Nephron (organoid): Measurements from ENCODE around the gene CD47.

ENCODE experiments used
- H3K27ac Mint-ChIP-seq, 3 experiments: 2 replicates each; pipeline ENCODE4 v1.8.0; 2020; ENCODE audit warnings: mixed read lengths in 3 of 3, mild to moderate bottlenecking in 2 of 3, moderate library complexity in 1 of 3
- H3K27me3 Mint-ChIP-seq: 2 replicates; pipeline ENCODE4 v1.8.0; 2021; ENCODE audit warnings: low read depth, mild to moderate bottlenecking, moderate library complexity, mixed read lengths
- H3K36me3 Mint-ChIP-seq: 2 replicates; pipeline ENCODE4 v1.8.0; 2020; ENCODE audit warnings: low read depth, mixed read lengths
- H3K4me1 Mint-ChIP-seq: 2 replicates; pipeline ENCODE4 v1.8.0; 2020; ENCODE audit warnings: mixed read lengths
- H3K4me3 Mint-ChIP-seq, 3 experiments: 2 replicates each; pipeline ENCODE4 v1.8.0; 2020; ENCODE audit warnings: mild to moderate bottlenecking in 3 of 3, mixed read lengths in 3 of 3, moderate library complexity in 2 of 3
- H3K9me3 Mint-ChIP-seq: 2 replicates; pipeline ENCODE4 v1.8.0; 2020; ENCODE audit warnings: mixed read lengths
- TF ChIP-seq, protein P1 (sequence below), 3 experiments: fragments of 200-600 bp; sonication (generic); IDR thresholded peaks; one replicate each; pipeline ENCODE4 v1.5.0; 2021; ENCODE audit warnings: antibody characterized with exemption in 3 of 3; ENCODE audit not compliant: unreplicated experiment in 3 of 3

CD47 gene

DNA sequence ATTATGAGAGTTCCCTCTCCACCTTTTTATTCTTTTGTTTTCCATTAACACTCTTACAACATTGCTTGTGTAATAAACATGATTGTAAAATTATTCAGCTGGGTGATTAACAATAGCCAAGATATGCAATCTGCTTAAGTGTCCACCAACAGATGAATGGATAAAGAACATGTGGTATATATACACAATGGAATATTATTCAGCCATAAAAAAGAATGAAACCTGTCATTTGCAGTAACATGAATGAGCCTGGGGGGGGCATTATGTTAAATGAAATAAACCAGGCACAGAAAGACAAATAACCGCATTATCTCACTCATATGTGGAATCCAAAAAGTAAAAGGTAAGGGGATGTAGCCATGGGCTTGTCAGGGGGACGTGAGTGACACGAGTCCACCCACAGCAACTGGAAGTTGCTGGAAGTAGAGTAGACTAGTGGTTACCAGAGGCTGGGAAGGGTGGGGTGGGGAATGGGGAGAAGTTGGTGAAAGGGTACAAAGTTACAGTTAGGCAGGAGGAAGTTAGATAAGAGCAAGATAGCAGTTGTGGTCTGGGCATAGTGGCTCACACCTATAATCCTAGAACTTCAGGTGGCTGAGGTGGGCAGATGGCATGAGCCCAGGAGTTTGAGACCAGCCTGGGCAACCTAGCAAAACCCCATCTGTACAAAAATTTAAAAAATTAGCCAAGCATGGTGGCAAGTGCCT is 28.7 kb upstream of the CD47 start:
- Mint-ChIP-seq H3K27me3 (peaks cover 4% of the 10 kb centered on the region), H3K4me1 (no peaks in the 10 kb centered on the region), H3K4me3 (no peak overlapping the region), H3K9me3 (no peaks in the 10 kb centered on the region), H3K36me3 (no peaks in the 10 kb centered on the region), H3K27ac (no peak overlapping the region)
- TF ChIP-seq, protein P1, sequence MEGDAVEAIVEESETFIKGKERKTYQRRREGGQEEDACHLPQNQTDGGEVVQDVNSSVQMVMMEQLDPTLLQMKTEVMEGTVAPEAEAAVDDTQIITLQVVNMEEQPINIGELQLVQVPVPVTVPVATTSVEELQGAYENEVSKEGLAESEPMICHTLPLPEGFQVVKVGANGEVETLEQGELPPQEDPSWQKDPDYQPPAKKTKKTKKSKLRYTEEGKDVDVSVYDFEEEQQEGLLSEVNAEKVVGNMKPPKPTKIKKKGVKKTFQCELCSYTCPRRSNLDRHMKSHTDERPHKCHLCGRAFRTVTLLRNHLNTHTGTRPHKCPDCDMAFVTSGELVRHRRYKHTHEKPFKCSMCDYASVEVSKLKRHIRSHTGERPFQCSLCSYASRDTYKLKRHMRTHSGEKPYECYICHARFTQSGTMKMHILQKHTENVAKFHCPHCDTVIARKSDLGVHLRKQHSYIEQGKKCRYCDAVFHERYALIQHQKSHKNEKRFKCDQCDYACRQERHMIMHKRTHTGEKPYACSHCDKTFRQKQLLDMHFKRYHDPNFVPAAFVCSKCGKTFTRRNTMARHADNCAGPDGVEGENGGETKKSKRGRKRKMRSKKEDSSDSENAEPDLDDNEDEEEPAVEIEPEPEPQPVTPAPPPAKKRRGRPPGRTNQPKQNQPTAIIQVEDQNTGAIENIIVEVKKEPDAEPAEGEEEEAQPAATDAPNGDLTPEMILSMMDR (IDR thresholded peaks at IDR 0.05; ENCODE audit: unreplicated experiment in 3 of 3): no peak

DNA sequence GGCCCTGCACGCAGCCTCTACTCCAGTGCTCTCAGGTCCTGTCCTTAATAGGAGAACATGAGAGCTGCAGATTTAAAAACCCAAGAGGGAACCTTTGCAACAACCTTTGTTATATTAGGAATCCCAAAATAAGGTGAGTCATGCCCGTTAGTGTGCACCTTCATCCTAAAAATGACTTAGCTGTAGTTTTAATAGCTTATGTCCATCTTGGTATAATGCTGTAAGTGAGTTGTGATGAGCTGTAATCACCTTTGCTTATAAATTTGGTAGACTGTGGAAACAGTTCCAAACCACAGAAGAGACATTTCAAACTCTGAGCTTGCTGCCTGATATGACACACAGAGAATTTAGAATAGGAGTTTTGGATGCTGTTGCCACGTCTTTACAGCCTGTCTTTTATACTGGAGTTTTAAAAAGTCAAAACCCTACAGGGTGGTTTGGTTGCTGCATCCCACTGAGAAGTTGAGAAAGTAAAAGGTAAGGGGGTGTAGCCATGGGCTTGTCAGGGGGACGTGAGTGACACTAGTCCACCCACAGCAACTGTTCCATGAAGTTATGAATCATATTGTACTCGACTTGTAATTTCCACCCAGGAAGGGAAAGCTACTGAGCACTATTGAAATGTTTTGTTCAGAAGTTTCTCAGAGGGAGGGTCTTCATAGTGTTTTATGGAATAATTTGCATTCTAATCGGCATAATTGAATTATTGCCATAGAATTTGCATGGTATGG is 27.4 kb upstream of the CD47 start:
- H3K9me3 Mint-ChIP-seq: no peaks in the 10 kb centered on the region
- no peaks in the 10 kb centered on the region for H3K4me1 Mint-ChIP-seq
- H3K4me3 Mint-ChIP-seq: no peak overlapping the region
- H3K36me3 Mint-ChIP-seq: no peaks in the 10 kb centered on the region
- H3K27ac Mint-ChIP-seq: no peak overlapping the region
- TF ChIP-seq, protein P1 (IDR thresholded peaks at IDR 0.05; ENCODE audit: unreplicated experiment in 3 of 3): no peak
- H3K27me3 Mint-ChIP-seq: peaks cover 4% of the 10 kb centered on the region

DNA sequence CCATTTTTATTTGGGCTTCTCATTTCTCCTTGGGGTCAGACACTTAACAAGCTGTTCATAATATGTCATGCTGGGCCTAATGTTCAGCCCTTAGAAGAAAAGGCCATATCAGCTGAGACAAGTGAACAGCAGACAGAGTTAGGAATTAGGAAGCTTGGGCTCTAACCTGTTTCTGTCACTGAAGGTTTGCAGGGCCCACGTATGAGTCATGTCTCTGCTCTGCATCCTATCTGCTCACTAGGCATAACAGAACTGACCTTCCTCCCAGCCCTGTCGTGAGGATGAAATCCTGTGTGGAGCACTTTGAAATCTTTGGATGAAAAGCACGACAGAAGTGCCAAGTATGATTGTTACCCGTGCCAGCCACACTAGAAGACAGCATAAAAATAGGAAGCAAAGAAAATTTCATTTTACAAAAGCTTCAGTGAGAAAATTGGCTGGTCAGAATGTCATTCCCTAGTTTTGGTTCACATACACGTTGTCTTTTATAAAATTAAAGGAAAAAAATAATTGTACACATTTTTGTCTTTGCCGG is 26.5 kb upstream of the CD47 start:
- Mint-ChIP-seq H3K27me3 (peaks cover 4% of the 10 kb centered on the region), H3K9me3 (no peaks in the 10 kb centered on the region), H3K36me3 (no peaks in the 10 kb centered on the region), H3K4me3 (no peak overlapping the region), H3K4me1 (no peaks in the 10 kb centered on the region), H3K27ac (no peak overlapping the region)
- TF ChIP-seq, protein P1 (IDR thresholded peaks at IDR 0.05; ENCODE audit: unreplicated experiment in 3 of 3): no peak

DNA sequence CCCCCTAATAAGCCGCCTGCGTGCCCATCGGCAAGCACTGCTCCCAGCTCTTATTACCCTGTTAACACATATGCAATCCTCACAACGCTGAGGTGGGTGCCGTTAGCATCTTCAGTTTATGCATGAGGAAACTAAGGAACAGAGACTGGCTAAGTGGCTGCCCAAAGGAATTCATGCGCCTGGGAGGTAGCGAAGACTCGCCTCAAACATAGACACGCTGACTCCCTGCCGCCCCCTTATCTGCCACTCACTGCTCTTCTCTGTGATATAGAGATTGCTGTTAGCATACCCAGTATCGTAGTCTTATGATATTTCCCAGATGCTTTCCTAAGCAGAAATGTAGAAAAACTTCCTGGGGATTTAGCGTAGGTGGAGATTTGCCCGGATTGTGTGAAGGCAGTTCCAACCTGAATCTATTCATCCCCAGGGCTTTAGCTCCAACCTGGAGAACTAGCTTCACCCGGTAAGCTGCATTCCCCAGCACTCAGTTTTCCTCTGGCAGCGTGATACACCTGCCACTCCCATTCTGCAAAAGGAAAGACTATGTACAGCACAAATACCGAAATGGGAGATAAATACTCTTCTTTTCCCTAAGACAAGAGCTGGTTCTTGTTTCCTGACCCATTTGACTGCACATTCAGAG is 23.7 kb upstream of the CD47 start:
- Mint-ChIP-seq H3K9me3 (no peaks in the 10 kb centered on the region), H3K27me3 (peaks cover 4% of the 10 kb centered on the region), H3K27ac (no peak overlapping the region), H3K4me1 (no peaks in the 10 kb centered on the region), H3K36me3 (no peaks in the 10 kb centered on the region), H3K4me3 (no peak overlapping the region)
- TF ChIP-seq, protein P1 (IDR thresholded peaks at IDR 0.05; ENCODE audit: unreplicated experiment in 3 of 3): no peak

DNA sequence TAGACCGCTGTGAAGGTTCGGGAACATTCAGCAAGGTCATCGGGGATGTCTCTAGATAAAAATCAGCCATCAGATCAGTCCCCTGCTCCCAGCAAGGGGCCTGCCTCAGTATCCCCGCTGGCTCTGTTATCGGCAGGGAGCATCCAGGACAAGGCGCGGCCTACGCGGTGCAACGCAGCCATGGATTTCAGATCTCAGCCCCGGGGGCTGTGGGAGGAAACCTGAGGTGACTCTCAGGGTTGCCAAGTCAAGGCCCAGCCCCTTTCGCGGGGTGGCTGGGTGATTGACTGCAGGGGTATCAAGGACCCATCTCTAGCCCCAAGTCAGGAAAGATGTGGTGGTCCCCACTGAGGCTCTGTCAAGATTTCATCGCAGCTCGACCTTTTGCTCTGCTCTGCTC is 23.1 kb upstream of the CD47 start:
- Mint-ChIP-seq H3K9me3 (no peaks in the 10 kb centered on the region), H3K27ac (no peak overlapping the region), H3K4me3 (no peak overlapping the region), H3K36me3 (no peaks in the 10 kb centered on the region), H3K4me1 (no peaks in the 10 kb centered on the region), H3K27me3 (peaks cover 3% of the 10 kb centered on the region)
- TF ChIP-seq, protein P1 (IDR thresholded peaks at IDR 0.05; ENCODE audit: unreplicated experiment in 3 of 3): no peak
